Measurements from ENCODE around the gene AKT3. TPM values are rescaled to one million over a fixed set of nuclear protein-coding genes. Genes with fewer than 3 reads are reported as not detected.

Gene AKT3
- total and polyA plus RNA-seq, 2 experiments from 2014 or later, result 4.5 to 18.5 TPM

- DNase-seq (ENCODE audit: low spot score) (peak; percentile 44), ATAC-seq (peak; percentile 91)
- Mint-ChIP-seq H3K27me3 (ENCODE audit: insufficient read depth, low read depth, poor library complexity) (peaks cover 4% of the 10 kb centered on the region), H3K27ac (peak overlapping the region; percentile 54), H3K9me3 (peaks cover 7% of the 10 kb centered on the region; the same call in 2 of the 3 replicates), H3K4me1 (peaks cover 58% of the 10 kb centered on the region), H3K4me3 (no peak overlapping the region; the same call in 2 of the 3 replicates), H3K36me3 (ENCODE audit: low read depth) (peaks cover 6% of the 10 kb centered on the region; the same call in 2 of the 3 replicates)
- Histone ChIP-seq H3K27ac (ENCODE audit: low read depth) (peak overlapping the region; percentile 95), H3K36me3 (ENCODE audit: insufficient read depth) (no peaks in the 10 kb centered on the region), H3K4me3 (no peak overlapping the region), H2AFZ (no peak overlapping the region), H3K79me2 (replicated peaks; ENCODE audit: insufficient read depth) (no peaks in the 10 kb centered on the region), H4K20me1 (replicated peaks; ENCODE audit: insufficient read depth) (no peaks in the 10 kb centered on the region), H3K9me2 (ENCODE audit: insufficient read depth) (no peaks in the 10 kb centered on the region), H3F3A (replicated peaks; ENCODE audit: low read depth) (no peaks in the 10 kb centered on the region), H3K27me3 (ENCODE audit: insufficient read depth) (no peaks in the 10 kb centered on the region), H3K4me2 (peak overlapping the region; percentile 45), H3K4me1 (ENCODE audit: insufficient read depth) (peaks cover 55% of the 10 kb centered on the region)
- TF ChIP-seq NANOG (IDR thresholded peaks at IDR 0.05; ENCODE audit: borderline replicate concordance), result peak; percentile 43; the same call in 1 of the 2 replicates
- no peak for TF ChIP-seq JUNB (IDR thresholded peaks at IDR 0.05; ENCODE audit: unreplicated experiment)
- 0 out of 2 replicates have a peak, but pooled peaks have one; percentile 48 for TF ChIP-seq ZNF462 (CRISPR knock-in tag; IDR thresholded peaks at IDR 0.05)
- TF ChIP-seq EZH2 (IDR thresholded peaks at IDR 0.05; ENCODE audit: low read depth, unreplicated experiment), result no peak
- TF ChIP-seq EZH2phosphoT487 (IDR thresholded peaks at IDR 0.05; ENCODE audit: unreplicated experiment), result no peak
- TF ChIP-seq ETS1 (IDR thresholded peaks at IDR 0.05), result no peak
These were observed 112.0 kb downstream of the AKT3 start for GRCh38 chr1:243738020-243738419.

All from GM23338 (cell line).